Tibial nerve (tissue), 4 donors: ENCODE data around the gene PREX1. TPM values are rescaled to one million over a fixed set of nuclear protein-coding genes. Genes with fewer than 3 reads are reported as not detected.

ENCODE experiments used
- DNase-seq, 2 donors: peaks; one replicate each; pipeline ENCODE4 v3.0.0-alpha.2; 2019; ENCODE audit warnings: low spot score in 2 of 2
- H3K27ac ChIP-seq, 4 donors: fragments of 200-600 bp; sonication (generic) in 3 of 4; one replicate each; pipeline ENCODE4 v1.5.1; 2017 to 2019; ENCODE audit warnings: mild to moderate bottlenecking in 1 of 4
- H3K27me3 ChIP-seq, 2 donors: fragments of 200-600 bp; sonication (generic) in 1 of 2; one replicate each; pipeline versions ENCODE4 v1.5.1 to v1.6.0; 2017 to 2019
- H3K36me3 ChIP-seq, 3 donors: fragments of 200-600 bp; sonication (generic); one replicate each; pipeline ENCODE4 v1.5.1; 2018 to 2019
- H3K4me1 ChIP-seq, 4 donors: fragments of 200-600 bp; sonication (generic) in 3 of 4; one replicate each; pipeline ENCODE4 v1.5.1; 2017 to 2019
- H3K4me3 ChIP-seq, 4 donors: fragments of 200-600 bp; sonication (generic) in 3 of 4; one replicate each; pipeline ENCODE4 v1.5.1; 2017 to 2019; ENCODE audit warnings: mild to moderate bottlenecking in 1 of 4, moderate library complexity in 1 of 4
- H3K9me3 ChIP-seq, 4 donors: fragments of 200-600 bp; sonication (generic) in 3 of 4; one replicate each; pipeline ENCODE4 v1.5.1; 2017 to 2019
- CTCF ChIP-seq, 5 experiments: fragments of 200-600 bp in 3 of 5; fragments of 450-650 bp in 2 of 5; sonication (generic) in 3 of 5; IDR thresholded peaks; one replicate each; pipeline ENCODE4 v1.5.1; 2016 to 2019; ENCODE audit warnings: antibody characterized with exemption in 5 of 5, mild to moderate bottlenecking in 3 of 5, moderate library complexity in 2 of 5
- EP300 ChIP-seq, 2 donors: sonication (generic); formaldehyde crosslinking; IDR thresholded peaks; one replicate each; pipeline ENCODE4 v1.6.1; 2017; ENCODE audit warnings: antibody characterized with exemption in 2 of 2, mild to moderate bottlenecking in 1 of 2
- POLR2A ChIP-seq, 2 donors: fragments of 450-650 bp; IDR thresholded peaks; one replicate each; pipeline ENCODE4 v1.6.1; 2017; ENCODE audit warnings: antibody characterized with exemption in 2 of 2, mild to moderate bottlenecking in 2 of 2, moderate library complexity in 2 of 2
- WGBS, 2 donors: methylation state at CpG; one replicate each; pipeline ENCODE4 v1.1.5; 2018; 5-methylcytosine and 5-hydroxymethylcytosine counted together
- total RNA-seq, 4 donors: library from RNA; depleted of rRNA; stranded (reverse); fragments of >200 nt; gene quantifications; one replicate each; pipeline ENCODE4 v1.1.0, GENCODE V29; 2016

PREX1 gene
- total RNA-seq, 4 donors from 2014 or later, result 30.1 to 50.7 (median 32.5) TPM

- no peaks in the 10 kb centered on the region for H3K27me3 ChIP-seq
- H3K4me1 ChIP-seq, result peaks cover 0 to 22% (median 13%) of the 10 kb centered on the region in 4 donors
- no peak for TF ChIP-seq POLR2A (IDR thresholded peaks at IDR 0.05)
- no peak for TF ChIP-seq CTCF (IDR thresholded peaks at IDR 0.05)
- TF ChIP-seq EP300 (IDR thresholded peaks at IDR 0.05), result no peak
- H3K27ac ChIP-seq, result no peak overlapping the region
- 42 to 49% methylated on average over 11 of the region's 11 CpGs for WGBS, 2 donors
- H3K36me3 ChIP-seq, result peaks cover 0 to 31% (median 3%) of the 10 kb centered on the region in 3 donors
- H3K9me3 ChIP-seq, result no peaks in the 10 kb centered on the region
- DNase-seq, result no peak
- H3K4me3 ChIP-seq, result no peak overlapping the region
Measured at GRCh38 chr20:48738399-48739304, 89.1 kb downstream of the PREX1 start.

GRCh38 chr20:48738094-48738398 lies 89.8 kb downstream of the PREX1 start:
- Histone ChIP-seq H3K27ac (no peak overlapping the region), H3K27me3 (no peaks in the 10 kb centered on the region), H3K4me1 (peaks cover 0 to 22% (median 13%) of the 10 kb centered on the region in 4 donors), H3K9me3 (no peaks in the 10 kb centered on the region), H3K4me3 (no peak overlapping the region), H3K36me3 (peaks cover 0 to 26% (median 0%) of the 10 kb centered on the region in 3 donors)
- no peak for TF ChIP-seq CTCF (IDR thresholded peaks at IDR 0.05)
- TF ChIP-seq POLR2A (IDR thresholded peaks at IDR 0.05), result no peak
- TF ChIP-seq EP300 (IDR thresholded peaks at IDR 0.05), result no peak
- 40 to 63% methylated on average over 3 of the region's 3 CpGs for WGBS, 2 donors
- DNase-seq, result no peak

- DNase-seq, result no peak
- Histone ChIP-seq H3K27me3 (no peaks in the 10 kb centered on the region), H3K9me3 (no peaks in the 10 kb centered on the region), H3K4me3 (no peak overlapping the region), H3K36me3 (peaks cover 0 to 23% (median 0%) of the 10 kb centered on the region in 3 donors), H3K27ac (no peak overlapping the region), H3K4me1 (peaks cover 0 to 27% (median 13%) of the 10 kb centered on the region in 4 donors)
- 67 to 79% methylated on average over 8 of the region's 8 CpGs for WGBS, 2 donors
- TF ChIP-seq CTCF (IDR thresholded peaks at IDR 0.05) (no peak), POLR2A (IDR thresholded peaks at IDR 0.05) (no peak), EP300 (IDR thresholded peaks at IDR 0.05) (no peak)
Measured at GRCh38 chr20:48737434-48738093, 90.2 kb downstream of the PREX1 start.

GRCh38 chr20:48736636-48737035 lies 91.2 kb downstream of the PREX1 start:
- H3K36me3 ChIP-seq, result peaks cover 0 to 14% (median 0%) of the 10 kb centered on the region in 3 donors
- H3K9me3 ChIP-seq, result no peaks in the 10 kb centered on the region
- TF ChIP-seq CTCF (IDR thresholded peaks at IDR 0.05) (no peak), POLR2A (IDR thresholded peaks at IDR 0.05) (no peak), EP300 (IDR thresholded peaks at IDR 0.05) (no peak)
- H3K27ac ChIP-seq, result no peak overlapping the region
- no peak for DNase-seq
- peaks cover 0 to 36% (median 13%) of the 10 kb centered on the region in 4 donors for H3K4me1 ChIP-seq
- WGBS, 2 donors, result 73 to 93% methylated on average over 2 of the region's 2 CpGs
- H3K4me3 ChIP-seq, result no peak overlapping the region
- no peaks in the 10 kb centered on the region for H3K27me3 ChIP-seq

- no peak for TF ChIP-seq CTCF (IDR thresholded peaks at IDR 0.05)
- TF ChIP-seq POLR2A (IDR thresholded peaks at IDR 0.05), result no peak
- TF ChIP-seq EP300 (IDR thresholded peaks at IDR 0.05), result no peak
- no peak overlapping the region for H3K4me3 ChIP-seq
Measured at GRCh38 chr20:48736231-48736630, 91.6 kb downstream of the PREX1 start.

More at GRCh38 chr20:48736231-48736630, 91.6 kb downstream of the PREX1 start:
- H3K27ac ChIP-seq, result no peak overlapping the region
- peaks cover 0 to 13% (median 0%) of the 10 kb centered on the region in 3 donors for H3K36me3 ChIP-seq
- H3K4me1 ChIP-seq, result peaks cover 0 to 39% (median 13%) of the 10 kb centered on the region in 4 donors
- no peaks in the 10 kb centered on the region for H3K9me3 ChIP-seq
- H3K27me3 ChIP-seq, result no peaks in the 10 kb centered on the region
- DNase-seq, result no peak
